Measurements from ENCODE around the gene GSTM5. TPM values are rescaled to one million over a fixed set of nuclear protein-coding genes. Genes with fewer than 3 reads are reported as not detected.

Gene GSTM5
- total RNA-seq, 2 experiments from 2014 or later = 0.05 TPM; not detected in 1

GRCh38 chr1:109719337-109719837 lies 7.3 kb downstream of the GSTM5 start:
- DNase-seq (no peak), ATAC-seq (no peak)
- POLR2A ChIA-PET = no interaction called here
- Mint-ChIP-seq H3K27ac (no peak overlapping the region), H3K36me3 (ENCODE audit: low read depth) (no peaks in the 10 kb centered on the region), H3K4me1 (ENCODE audit: low read depth) (no peaks in the 10 kb centered on the region), H3K4me3 (no peak overlapping the region), H3K9me3 (ENCODE audit: insufficient read depth) (no peaks in the 10 kb centered on the region), H3K27me3 (ENCODE audit: low read depth) (peaks cover 7% of the 10 kb centered on the region)
- CTCF ChIA-PET = interaction anchor here (1.0 kb wide), 1 partner anchor 187 kb away, joined by 3 read pairs; no protein-coding TSS in a partner anchor

- no peaks in the 10 kb centered on the region for H3K4me1 Mint-ChIP-seq (ENCODE audit: low read depth)
- DNase-seq = no peak
- no peak overlapping the region for H3K27ac Mint-ChIP-seq
- H3K9me3 Mint-ChIP-seq (ENCODE audit: insufficient read depth) = no peaks in the 10 kb centered on the region
- POLR2A ChIA-PET = no interaction called here
- H3K27me3 Mint-ChIP-seq (ENCODE audit: low read depth) = peaks cover 8% of the 10 kb centered on the region
- CTCF ChIA-PET = interaction anchor here (0.9 to 2.1 kb wide), 2 partner anchors 53 to 80 kb away, joined by 3 to 10 read pairs; no protein-coding TSS in a partner anchor
- no peak for ATAC-seq
- no peak overlapping the region for H3K4me3 Mint-ChIP-seq
- no peaks in the 10 kb centered on the region for H3K36me3 Mint-ChIP-seq (ENCODE audit: low read depth)
Observed at GRCh38 chr1:109721042-109721441, 9.0 kb downstream of the GSTM5 start.

GRCh38 chr1:109721971-109722370 lies 9.9 kb downstream of the GSTM5 start:
- no peak for ATAC-seq
- Mint-ChIP-seq H3K9me3 (ENCODE audit: insufficient read depth) (no peaks in the 10 kb centered on the region), H3K27ac (no peak overlapping the region), H3K4me3 (no peak overlapping the region), H3K27me3 (ENCODE audit: low read depth) (peaks cover 10% of the 10 kb centered on the region), H3K36me3 (ENCODE audit: low read depth) (no peaks in the 10 kb centered on the region), H3K4me1 (ENCODE audit: low read depth) (no peaks in the 10 kb centered on the region)
- POLR2A ChIA-PET = no interaction called here
- DNase-seq = no peak
- CTCF ChIA-PET = interaction anchor here (2.1 kb wide), 1 partner anchor 81 kb away, joined by 10 read pairs; no protein-coding TSS in a partner anchor

- POLR2A ChIA-PET = no interaction called here
- DNase-seq = no peak
- peaks cover 14% of the 10 kb centered on the region for H3K27me3 Mint-ChIP-seq (ENCODE audit: low read depth)
Observed at GRCh38 chr1:109722908-109723691, 11.0 kb downstream of the GSTM5 start.

GRCh38 chr1:109724933-109725332 lies 12.9 kb downstream of the GSTM5 start:
- no peaks in the 10 kb centered on the region for H3K9me3 Mint-ChIP-seq (ENCODE audit: insufficient read depth)
- H3K27ac Mint-ChIP-seq = no peak overlapping the region
- POLR2A ChIA-PET = no interaction called here
- no peaks in the 10 kb centered on the region for H3K4me1 Mint-ChIP-seq (ENCODE audit: low read depth)
- H3K27me3 Mint-ChIP-seq (ENCODE audit: low read depth) = peaks cover 14% of the 10 kb centered on the region
- ATAC-seq (no peak), DNase-seq (no peak)
- no peak overlapping the region for H3K4me3 Mint-ChIP-seq
- H3K36me3 Mint-ChIP-seq (ENCODE audit: low read depth) = no peaks in the 10 kb centered on the region
- CTCF ChIA-PET = interaction anchor here (1.5 kb wide), 1 partner anchor 260 kb away, joined by 5 read pairs; the partner anchor contains the start of gene AHCYL1

More at GRCh38 chr1:109722908-109723691, 11.0 kb downstream of the GSTM5 start:
- no peak for ATAC-seq
- Mint-ChIP-seq H3K36me3 (ENCODE audit: low read depth) (no peaks in the 10 kb centered on the region), H3K9me3 (ENCODE audit: insufficient read depth) (no peaks in the 10 kb centered on the region), H3K4me1 (ENCODE audit: low read depth) (no peaks in the 10 kb centered on the region), H3K27ac (no peak overlapping the region), H3K4me3 (no peak overlapping the region)
- CTCF ChIA-PET = no interaction called here

GRCh38 chr1:109725510-109725909 lies 13.5 kb downstream of the GSTM5 start:
- Mint-ChIP-seq H3K36me3 (ENCODE audit: low read depth) (no peaks in the 10 kb centered on the region), H3K4me3 (no peak overlapping the region), H3K27me3 (ENCODE audit: low read depth) (peaks cover 14% of the 10 kb centered on the region), H3K27ac (no peak overlapping the region), H3K4me1 (ENCODE audit: low read depth) (no peaks in the 10 kb centered on the region), H3K9me3 (ENCODE audit: insufficient read depth) (no peaks in the 10 kb centered on the region)
- POLR2A ChIA-PET = no interaction called here
- no peak for ATAC-seq
- no peak for DNase-seq
- CTCF ChIA-PET = interaction anchor here (1.5 kb wide), 1 partner anchor 259 kb away, joined by 5 read pairs; the partner anchor contains the start of gene AHCYL1

GRCh38 chr1:109726007-109726406 lies 14.0 kb downstream of the GSTM5 start:
- ATAC-seq = no peak
- CTCF ChIA-PET = interaction anchor here (1.5 kb wide), 1 partner anchor 259 kb away, joined by 5 read pairs; the partner anchor contains the start of gene AHCYL1
- no peaks in the 10 kb centered on the region for H3K36me3 Mint-ChIP-seq (ENCODE audit: low read depth)

GRCh38 chr1:109726728-109727373 lies 14.8 kb downstream of the GSTM5 start:
- H3K27me3 Mint-ChIP-seq (ENCODE audit: low read depth) = peaks cover 16% of the 10 kb centered on the region
- DNase-seq = no peak
- no peak for ATAC-seq
- no peaks in the 10 kb centered on the region for H3K9me3 Mint-ChIP-seq (ENCODE audit: insufficient read depth)
- POLR2A ChIA-PET = interaction anchor here (0.7 kb wide), 1 partner anchor 74 kb away, joined by 3 read pairs; no protein-coding TSS in a partner anchor
- H3K4me3 Mint-ChIP-seq = no peak overlapping the region
- no peaks in the 10 kb centered on the region for H3K36me3 Mint-ChIP-seq (ENCODE audit: low read depth)
- CTCF ChIA-PET = interaction anchor here (1.8 kb wide), 1 partner anchor 86 kb away, joined by 4 read pairs; no protein-coding TSS in a partner anchor
- H3K4me1 Mint-ChIP-seq (ENCODE audit: low read depth) = no peaks in the 10 kb centered on the region
- no peak overlapping the region for H3K27ac Mint-ChIP-seq

More at GRCh38 chr1:109726007-109726406, 14.0 kb downstream of the GSTM5 start:
- no peak for DNase-seq
- Mint-ChIP-seq H3K27me3 (ENCODE audit: low read depth) (peaks cover 14% of the 10 kb centered on the region), H3K27ac (no peak overlapping the region), H3K9me3 (ENCODE audit: insufficient read depth) (no peaks in the 10 kb centered on the region), H3K4me1 (ENCODE audit: low read depth) (no peaks in the 10 kb centered on the region), H3K4me3 (no peak overlapping the region)
- POLR2A ChIA-PET = no interaction called here

- DNase-seq (no peak), ATAC-seq (no peak)
- ChIA-PET CTCF (interaction anchor here (0.7 kb wide), 1 partner anchor 89 kb away, joined by 3 read pairs; no protein-coding TSS in a partner anchor), POLR2A (no interaction called here)
- Mint-ChIP-seq H3K27ac (no peak overlapping the region), H3K4me1 (ENCODE audit: low read depth) (no peaks in the 10 kb centered on the region), H3K4me3 (no peak overlapping the region), H3K9me3 (ENCODE audit: insufficient read depth) (no peaks in the 10 kb centered on the region), H3K36me3 (ENCODE audit: low read depth) (no peaks in the 10 kb centered on the region), H3K27me3 (ENCODE audit: low read depth) (peaks cover 14% of the 10 kb centered on the region)
Observed at GRCh38 chr1:109728870-109729269, 16.8 kb downstream of the GSTM5 start.

- no peaks in the 10 kb centered on the region for H3K9me3 Mint-ChIP-seq (ENCODE audit: insufficient read depth)
- no peak for DNase-seq
- no peak for ATAC-seq
- ChIA-PET POLR2A (no interaction called here), CTCF (no interaction called here)
- no peaks in the 10 kb centered on the region for H3K36me3 Mint-ChIP-seq (ENCODE audit: low read depth)
- H3K27me3 Mint-ChIP-seq (ENCODE audit: low read depth) = peaks cover 11% of the 10 kb centered on the region
- no peak overlapping the region for H3K27ac Mint-ChIP-seq
- H3K4me1 Mint-ChIP-seq (ENCODE audit: low read depth) = no peaks in the 10 kb centered on the region
- H3K4me3 Mint-ChIP-seq = no peak overlapping the region
Observed at GRCh38 chr1:109730666-109731065, 18.6 kb downstream of the GSTM5 start.

GRCh38 chr1:109732390-109732881 lies 20.4 kb downstream of the GSTM5 start:
- Mint-ChIP-seq H3K4me1 (ENCODE audit: low read depth) (no peaks in the 10 kb centered on the region), H3K9me3 (ENCODE audit: insufficient read depth) (no peaks in the 10 kb centered on the region), H3K27ac (no peak overlapping the region), H3K4me3 (no peak overlapping the region), H3K36me3 (ENCODE audit: low read depth) (no peaks in the 10 kb centered on the region), H3K27me3 (ENCODE audit: low read depth) (peaks cover 3% of the 10 kb centered on the region)
- CTCF ChIA-PET = no interaction called here
- ATAC-seq (no peak), DNase-seq (no peak)
- POLR2A ChIA-PET = no interaction called here

Measured in activated CD8-positive, alpha-beta T cell treated with anti-CD3 and anti-CD28 coated beads, Interleukin-2, amount 10 ng/mL, durations not matched to agents 7 days and 5 days (primary cell).